GM12892 (cell line): ENCODE results near the gene CLK2.

Experiments
- POLR2A ChIP-seq: IDR thresholded peaks from 2 replicates; pipeline ENCODE4 v1.6.1; 2011; ENCODE audit warnings: low read depth, low read length, control low read depth
- POLR2AphosphoS5 ChIP-seq: IDR thresholded peaks from 2 replicates; pipeline ENCODE4 v1.6.1; 2011; ENCODE audit warnings: low read depth, low read length, control low read depth
- TAF1 ChIP-seq: IDR thresholded peaks from 2 replicates; pipeline ENCODE4 v1.6.1; 2011; ENCODE audit warnings: low read depth, mild to moderate bottlenecking, control low read depth, low read length, borderline replicate concordance

GRCh38 chr1:155273343-155274245, at the start of gene CLK2:
- TF ChIP-seq POLR2AphosphoS5 (peak; percentile 77), POLR2A (peak; percentile 89), TAF1 (peak; percentile 66; the same call in 1 of the 2 replicates)
